KOPT-K1 (cell line): Measurements from ENCODE around the gene PDE3A.
"Not testable (repeated sequence)": the region's sequence is repeated elsewhere in the genome, so short reads cannot be mapped to it uniquely, and the experiment has no call there.

Experiments used
- H3K27ac ChIP-seq: fragments of 200-600 bp; sonication (generic); 2 replicates; pipeline ENCODE4 v1.5.1; 2016; ENCODE audit warnings: antibody characterized with exemption, mild to moderate bottlenecking, low read depth, low read length; ENCODE audit not compliant: poor library complexity, severe bottlenecking
- H3K36me3 ChIP-seq: fragments of 200-600 bp; sonication (generic); 2 replicates; pipeline ENCODE4 v1.5.1; 2017; ENCODE audit warnings: antibody characterized with exemption, mild to moderate bottlenecking, low read length, moderate library complexity; ENCODE audit not compliant: insufficient read depth
- H3K9me3 ChIP-seq: fragments of 200-600 bp; sonication (generic); 2 replicates; pipeline ENCODE4 v1.5.1; 2017; ENCODE audit warnings: antibody characterized with exemption, low read length, mild to moderate bottlenecking; ENCODE audit not compliant: insufficient read depth, poor library complexity, severe bottlenecking

The PDE3A gene

GRCh38 chr12:20368651-20369304 is 441 bp downstream of the PDE3A start:
- Histone ChIP-seq H3K9me3 (peaks cover 5% of the 10 kb centered on the region), H3K36me3 (no peaks in the 10 kb centered on the region), H3K27ac (no peak overlapping the region)

- no peaks in the 10 kb centered on the region for H3K36me3 ChIP-seq
- no peak overlapping the region for H3K27ac ChIP-seq
Observed at GRCh38 chr12:20369305-20370013, 1.1 kb downstream of the PDE3A start.

GRCh38 chr12:20370014-20370386 is 1.7 kb downstream of the PDE3A start:
- H3K9me3 ChIP-seq = peaks cover 5% of the 10 kb centered on the region
- no peaks in the 10 kb centered on the region for H3K36me3 ChIP-seq
- no peak overlapping the region for H3K27ac ChIP-seq

More at GRCh38 chr12:20369305-20370013, 1.1 kb downstream of the PDE3A start:
- peaks cover 5% of the 10 kb centered on the region for H3K9me3 ChIP-seq

- Histone ChIP-seq H3K36me3 (no peaks in the 10 kb centered on the region), H3K27ac (no peak overlapping the region), H3K9me3 (peaks cover 5% of the 10 kb centered on the region)
Observed at GRCh38 chr12:20370866-20371519, 2.7 kb downstream of the PDE3A start.

- no peaks in the 10 kb centered on the region for H3K36me3 ChIP-seq
- no peak overlapping the region for H3K27ac ChIP-seq
- H3K9me3 ChIP-seq = peaks cover 5% of the 10 kb centered on the region
Observed at GRCh38 chr12:20372326-20373096, 4.2 kb downstream of the PDE3A start.

- H3K9me3 ChIP-seq = no peaks in the 10 kb centered on the region
- no peak overlapping the region for H3K27ac ChIP-seq
- no peaks in the 10 kb centered on the region for H3K36me3 ChIP-seq
Observed at GRCh38 chr12:20374795-20375194, 6.5 kb downstream of the PDE3A start.

- no peak overlapping the region for H3K27ac ChIP-seq
- H3K9me3 ChIP-seq = no peaks in the 10 kb centered on the region
- H3K36me3 ChIP-seq = no peaks in the 10 kb centered on the region
Observed at GRCh38 chr12:20375560-20375959, 7.2 kb downstream of the PDE3A start.

- no peaks in the 10 kb centered on the region for H3K36me3 ChIP-seq
- H3K27ac ChIP-seq = no peak overlapping the region
- no peaks in the 10 kb centered on the region for H3K9me3 ChIP-seq
Observed at GRCh38 chr12:20376984-20377383, 8.6 kb downstream of the PDE3A start.

GRCh38 chr12:20377750-20378149 is 9.4 kb downstream of the PDE3A start:
- no peak overlapping the region for H3K27ac ChIP-seq
- H3K36me3 ChIP-seq = no peaks in the 10 kb centered on the region
- H3K9me3 ChIP-seq = no peaks in the 10 kb centered on the region

GRCh38 chr12:20382117-20382516 is 13.8 kb downstream of the PDE3A start:
- no peaks in the 10 kb centered on the region for H3K36me3 ChIP-seq
- H3K27ac ChIP-seq = no peak overlapping the region
- H3K9me3 ChIP-seq = no peaks in the 10 kb centered on the region

- Histone ChIP-seq H3K9me3 (no peaks in the 10 kb centered on the region), H3K36me3 (no peaks in the 10 kb centered on the region), H3K27ac (no peak overlapping the region)
Observed at GRCh38 chr12:20383612-20384011, 15.3 kb downstream of the PDE3A start.

- not testable (repeated sequence) for H3K9me3 ChIP-seq, H3K27ac ChIP-seq, H3K36me3 ChIP-seq
Observed at GRCh38 chr12:20384836-20385235, 16.5 kb downstream of the PDE3A start.

GRCh38 chr12:20390846-20391245 is 22.5 kb downstream of the PDE3A start:
- Histone ChIP-seq H3K36me3 (no peaks in the 10 kb centered on the region), H3K9me3 (no peaks in the 10 kb centered on the region), H3K27ac (no peak overlapping the region)

GRCh38 chr12:20392339-20392738 is 24.0 kb downstream of the PDE3A start:
- Histone ChIP-seq H3K9me3 (no peaks in the 10 kb centered on the region), H3K36me3 (no peaks in the 10 kb centered on the region), H3K27ac (no peak overlapping the region)

- no peak overlapping the region for H3K27ac ChIP-seq
- no peaks in the 10 kb centered on the region for H3K9me3 ChIP-seq
- no peaks in the 10 kb centered on the region for H3K36me3 ChIP-seq
Observed at GRCh38 chr12:20393707-20394106, 25.4 kb downstream of the PDE3A start.
